ENCODE results near the gene TMEM52.

The TMEM52 gene

DNA sequence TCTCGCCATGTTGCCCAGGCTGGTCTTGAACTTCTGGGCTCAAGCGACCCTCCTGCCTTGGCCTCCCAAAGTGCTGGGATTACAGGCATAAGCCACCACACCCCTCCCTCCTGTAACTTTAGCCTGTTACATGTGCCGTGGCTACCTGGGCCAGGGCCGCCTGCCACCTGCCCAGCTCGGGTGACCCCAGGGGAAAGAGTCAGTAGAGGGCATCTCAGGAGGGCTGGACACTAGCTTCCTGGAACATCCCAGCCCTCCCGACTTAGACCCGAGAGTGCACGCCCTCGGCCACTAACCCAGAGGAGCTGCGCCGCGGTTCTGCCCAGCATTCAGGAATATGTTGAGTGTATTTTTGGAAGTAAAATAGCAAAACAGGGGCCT lies 40.4 kb upstream of the TMEM52 start:
- H3K36me3 ChIP-seq (ENCODE audit: control insufficient read depth in 2 of 2, insufficient read depth in 1 of 2, low read length in 2 of 2): no peaks in the 10 kb centered on the region
- POLR2A ChIA-PET: no interaction called here
- no peak for TF ChIP-seq ZNF561 (tag by site-specific recombination; IDR thresholded peaks at IDR 0.05; ENCODE audit: borderline replicate concordance)
- no peak for TF ChIP-seq ZNF302 (tag by site-specific recombination; IDR thresholded peaks at IDR 0.05; ENCODE audit: low read depth)
- TF ChIP-seq ZNF37A (tag by site-specific recombination; IDR thresholded peaks at IDR 0.05): no peak
- TF ChIP-seq ZNF585B (tag by site-specific recombination; IDR thresholded peaks at IDR 0.05): no peak
- no peak for TF ChIP-seq ZSCAN4 (tag by site-specific recombination; IDR thresholded peaks at IDR 0.05)
- TF ChIP-seq, protein P1, sequence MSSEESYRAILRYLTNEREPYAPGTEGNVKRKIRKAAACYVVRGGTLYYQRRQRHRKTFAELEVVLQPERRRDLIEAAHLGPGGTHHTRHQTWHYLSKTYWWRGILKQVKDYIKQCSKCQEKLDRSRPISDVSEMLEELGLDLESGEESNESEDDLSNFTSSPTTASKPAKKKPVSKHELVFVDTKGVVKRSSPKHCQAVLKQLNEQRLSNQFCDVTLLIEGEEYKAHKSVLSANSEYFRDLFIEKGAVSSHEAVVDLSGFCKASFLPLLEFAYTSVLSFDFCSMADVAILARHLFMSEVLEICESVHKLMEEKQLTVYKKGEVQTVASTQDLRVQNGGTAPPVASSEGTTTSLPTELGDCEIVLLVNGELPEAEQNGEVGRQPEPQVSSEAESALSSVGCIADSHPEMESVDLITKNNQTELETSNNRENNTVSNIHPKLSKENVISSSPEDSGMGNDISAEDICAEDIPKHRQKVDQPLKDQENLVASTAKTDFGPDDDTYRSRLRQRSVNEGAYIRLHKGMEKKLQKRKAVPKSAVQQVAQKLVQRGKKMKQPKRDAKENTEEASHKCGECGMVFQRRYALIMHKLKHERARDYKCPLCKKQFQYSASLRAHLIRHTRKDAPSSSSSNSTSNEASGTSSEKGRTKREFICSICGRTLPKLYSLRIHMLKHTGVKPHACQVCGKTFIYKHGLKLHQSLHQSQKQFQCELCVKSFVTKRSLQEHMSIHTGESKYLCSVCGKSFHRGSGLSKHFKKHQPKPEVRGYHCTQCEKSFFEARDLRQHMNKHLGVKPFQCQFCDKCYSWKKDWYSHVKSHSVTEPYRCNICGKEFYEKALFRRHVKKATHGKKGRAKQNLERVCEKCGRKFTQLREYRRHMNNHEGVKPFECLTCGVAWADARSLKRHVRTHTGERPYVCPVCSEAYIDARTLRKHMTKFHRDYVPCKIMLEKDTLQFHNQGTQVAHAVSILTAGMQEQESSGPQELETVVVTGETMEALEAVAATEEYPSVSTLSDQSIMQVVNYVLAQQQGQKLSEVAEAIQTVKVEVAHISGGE (tag by site-specific recombination; conservative IDR thresholded peaks at IDR 0.05; ENCODE audit: low read depth): no peak
- TF ChIP-seq ZNF658 (tag by site-specific recombination; IDR thresholded peaks at IDR 0.05): no peak
- no peak for TF ChIP-seq ZNF555 (tag by site-specific recombination; conservative IDR thresholded peaks at IDR 0.05)
- TF ChIP-seq PATZ1 (tag by site-specific recombination; IDR thresholded peaks at IDR 0.05): no peak
- no peak for TF ChIP-seq YY2 (tag by site-specific recombination; IDR thresholded peaks at IDR 0.05)
- TF ChIP-seq, protein P2, sequence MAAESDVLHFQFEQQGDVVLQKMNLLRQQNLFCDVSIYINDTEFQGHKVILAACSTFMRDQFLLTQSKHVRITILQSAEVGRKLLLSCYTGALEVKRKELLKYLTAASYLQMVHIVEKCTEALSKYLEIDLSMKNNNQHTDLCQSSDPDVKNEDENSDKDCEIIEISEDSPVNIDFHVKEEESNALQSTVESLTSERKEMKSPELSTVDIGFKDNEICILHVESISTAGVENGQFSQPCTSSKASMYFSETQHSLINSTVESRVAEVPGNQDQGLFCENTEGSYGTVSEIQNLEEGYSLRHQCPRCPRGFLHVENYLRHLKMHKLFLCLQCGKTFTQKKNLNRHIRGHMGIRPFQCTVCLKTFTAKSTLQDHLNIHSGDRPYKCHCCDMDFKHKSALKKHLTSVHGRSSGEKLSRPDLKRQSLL (tag by site-specific recombination; IDR thresholded peaks at IDR 0.05): no peak
- no peak for TF ChIP-seq MEIS1 (CRISPR knock-in tag; IDR thresholded peaks at IDR 0.05; ENCODE audit: borderline replicate concordance)
- TF ChIP-seq TRIM28 (IDR thresholded peaks at IDR 0.05; ENCODE audit: borderline replicate concordance, low read length): no peak
- no peak for TF ChIP-seq ZNF214 (tag by site-specific recombination; IDR thresholded peaks at IDR 0.05; ENCODE audit: borderline replicate concordance)
- TF ChIP-seq ZNF521 (tag by site-specific recombination; IDR thresholded peaks at IDR 0.05): no peak
- no peaks in the 10 kb centered on the region for H3K9me3 ChIP-seq (ENCODE audit: control insufficient read depth, insufficient read depth, low read depth, low read length)
- no peak overlapping the region for H3K4me3 ChIP-seq (ENCODE audit: low read depth, low read length)
- no peak overlapping the region for H3K27ac ChIP-seq (ENCODE audit: extremely low read depth, low read depth, low read length)
- CTCF ChIA-PET: interaction anchor here (0.9 to 8.8 kb wide), 8 partner anchors 10 to 215 kb away, joined by 3 to 118 read pairs (median 13); no protein-coding TSS in a partner anchor
- no peaks in the 10 kb centered on the region for H3K4me1 ChIP-seq (ENCODE audit: control insufficient read depth, insufficient read depth, low read length)

DNA sequence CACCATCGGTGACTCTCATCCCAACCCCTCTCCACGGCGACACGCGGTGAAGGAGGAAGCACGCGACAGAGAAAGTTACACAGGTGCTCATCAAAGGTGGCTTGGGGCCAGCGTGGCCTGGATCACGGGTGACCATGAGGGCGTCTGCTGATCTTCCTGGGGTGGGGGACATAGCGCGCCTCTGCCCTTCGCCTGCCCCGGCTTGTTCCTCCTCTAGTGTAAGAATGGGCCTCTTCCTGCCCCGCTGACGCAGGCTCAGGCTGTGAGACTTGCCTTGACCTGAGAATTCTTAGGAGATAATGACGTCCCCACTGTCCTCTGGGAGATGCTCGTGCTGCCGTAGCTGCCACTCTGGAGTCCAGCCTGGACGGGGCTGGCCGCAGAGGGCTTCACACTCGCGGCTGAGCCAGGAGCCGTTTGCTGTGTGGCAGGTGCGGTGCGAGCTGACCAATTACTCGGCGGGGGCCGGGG lies 39.0 kb upstream of the TMEM52 start:
- no peak overlapping the region for H3K4me3 ChIP-seq (ENCODE audit: low read depth, low read length)
- H3K27ac ChIP-seq (ENCODE audit: extremely low read depth, low read depth, low read length): no peak overlapping the region
- no peaks in the 10 kb centered on the region for H3K4me1 ChIP-seq (ENCODE audit: control insufficient read depth, insufficient read depth, low read length)
- no peaks in the 10 kb centered on the region for H3K36me3 ChIP-seq (ENCODE audit: control insufficient read depth in 2 of 2, insufficient read depth in 1 of 2, low read length in 2 of 2)
- CTCF ChIA-PET: interaction anchor here (3.4 to 8.8 kb wide), 3 partner anchors 14 to 217 kb away, joined by 15 to 118 read pairs (median 34); no protein-coding TSS in a partner anchor
- H3K9me3 ChIP-seq (ENCODE audit: control insufficient read depth, insufficient read depth, low read depth, low read length): no peaks in the 10 kb centered on the region
- POLR2A ChIA-PET: interaction anchor here (0.6 kb wide), 1 partner anchor 48 kb away, joined by 3 read pairs; no protein-coding TSS in a partner anchor
- TF ChIP-seq GLI2 (tag by site-specific recombination; IDR thresholded peaks at IDR 0.05; ENCODE audit: borderline replicate concordance, low read depth) (no peak), ZNF10 (tag by site-specific recombination; IDR thresholded peaks at IDR 0.05) (no peak), ZBTB26 (tag by site-specific recombination; optimal IDR thresholded peaks at IDR 0.05) (no peak), ZNF558 (tag by site-specific recombination; IDR thresholded peaks at IDR 0.05) (no peak), PRDM1 (tag by site-specific recombination; IDR thresholded peaks at IDR 0.05) (no peak), ZNF26 (tag by site-specific recombination; IDR thresholded peaks at IDR 0.05) (no peak), MYNN (tag by site-specific recombination; IDR thresholded peaks at IDR 0.05; ENCODE audit: borderline replicate concordance) (no peak), ZNF664 (tag by site-specific recombination; IDR thresholded peaks at IDR 0.05) (no peak), RBAK (tag by site-specific recombination; IDR thresholded peaks at IDR 0.05) (no peak), IKZF3 (tag by site-specific recombination; IDR thresholded peaks at IDR 0.05) (no peak)
